Jurkat, Clone E6-1 (cell line): ENCODE results near the gene TTL. TPM values are rescaled to one million over a fixed set of nuclear protein-coding genes. Genes with fewer than 3 reads are reported as not detected.
"Not testable (repeated sequence)": the region's sequence is repeated elsewhere in the genome, so short reads cannot be mapped to it uniquely, and the experiment has no call there.

ENCODE experiments used
- DNase-seq: peaks from one replicate; pipeline ENCODE4 v3.0.0-alpha.2; 2011; ENCODE audit warnings: low read depth, low spot score
- H3K4me3 ChIP-seq: 2 replicates; pipeline ENCODE4 v1.5.1; 2011; ENCODE audit warnings: mild to moderate bottlenecking, low read length, control low read depth, moderate library complexity
- polyA plus RNA-seq: library from polyadenylated mRNA; unstranded; fragments of >200 nt; gene quantifications from one replicate; pipeline ENCODE4 v1.2.1, GENCODE V29; 2012; ENCODE audit warnings: missing spikeins; ENCODE audit not compliant: insufficient read length, insufficient read depth

TTL gene
- 31.1 TPM for polyA plus RNA-seq

- H3K4me3 ChIP-seq = peak within 1 kb of the TSS; percentile 88
- DNase-seq = peak; percentile 43
These were observed at the start of gene TTL for GRCh38 chr2:112481528-112482233. Gene TTL, plus strand, starts transcription at chr2:112482156. Its CDS starts 189 bp downstream, at chr2:112482345.

- peak overlapping the region; percentile 40 for H3K4me3 ChIP-seq
- not testable (repeated sequence) for DNase-seq
These were observed 49.6 kb upstream of the TTL start for GRCh38 chr2:112432390-112432734.

GRCh38 chr2:112432735-112433479 is 49.0 kb upstream of the TTL start:
- not testable (repeated sequence) for DNase-seq

GRCh38 chr2:112433480-112433879 is 48.5 kb upstream of the TTL start, which contains the start of gene RGPD8:
Gene RGPD8, minus strand, starts transcription at chr2:112433645. Its CDS starts 192 bp downstream, at chr2:112433453.
- DNase-seq = peak; percentile 56
- H3K4me3 ChIP-seq = peak within 1 kb of the TSS; percentile 40

More at GRCh38 chr2:112432735-112433479, 49.0 kb upstream of the TTL start:
- peak overlapping the region; percentile 40 for H3K4me3 ChIP-seq

GRCh38 chr2:112433932-112434730 is 47.8 kb upstream of the TTL start:
- no peak overlapping the region for H3K4me3 ChIP-seq

GRCh38 chr2:112434890-112435715 is 46.9 kb upstream of the TTL start:
- DNase-seq = not testable (repeated sequence)

More at GRCh38 chr2:112433932-112434730, 47.8 kb upstream of the TTL start:
- no peak for DNase-seq

GRCh38 chr2:112435716-112436431 is 46.1 kb upstream of the TTL start:
- DNase-seq, H3K4me3 ChIP-seq: not testable (repeated sequence)

More at GRCh38 chr2:112434890-112435715, 46.9 kb upstream of the TTL start:
- not testable (repeated sequence) for H3K4me3 ChIP-seq

- not testable (repeated sequence) for DNase-seq, H3K4me3 ChIP-seq
These were observed 45.0 kb upstream of the TTL start for GRCh38 chr2:112436993-112437392.

- not testable (repeated sequence) for DNase-seq, H3K4me3 ChIP-seq
These were observed 44.5 kb upstream of the TTL start for GRCh38 chr2:112437405-112437831.

- not testable (repeated sequence) for DNase-seq
These were observed 43.2 kb upstream of the TTL start for GRCh38 chr2:112438603-112439261.

GRCh38 chr2:112444256-112444655 is 37.7 kb upstream of the TTL start:
- DNase-seq, H3K4me3 ChIP-seq: not testable (repeated sequence)

More at GRCh38 chr2:112438603-112439261, 43.2 kb upstream of the TTL start:
- not testable (repeated sequence) for H3K4me3 ChIP-seq

GRCh38 chr2:112449854-112450253 is 32.1 kb upstream of the TTL start:
- no peak overlapping the region for H3K4me3 ChIP-seq
- DNase-seq = no peak

GRCh38 chr2:112451317-112451716 is 30.6 kb upstream of the TTL start:
- H3K4me3 ChIP-seq = no peak overlapping the region
- DNase-seq = no peak

GRCh38 chr2:112454586-112454985 is 27.4 kb upstream of the TTL start:
- no peak for DNase-seq

GRCh38 chr2:112459372-112459771 is 22.6 kb upstream of the TTL start:
- no peak for DNase-seq
- H3K4me3 ChIP-seq = no peak overlapping the region

More at GRCh38 chr2:112454586-112454985, 27.4 kb upstream of the TTL start:
- no peak overlapping the region for H3K4me3 ChIP-seq

- no peak overlapping the region for H3K4me3 ChIP-seq
- DNase-seq = no peak
These were observed 19.8 kb upstream of the TTL start for GRCh38 chr2:112462178-112462577.

- H3K4me3 ChIP-seq = no peak overlapping the region
- no peak for DNase-seq
These were observed 18.7 kb upstream of the TTL start for GRCh38 chr2:112463256-112463655.
